Superior temporal gyrus (tissue), 1 donor: Measurements from ENCODE around the gene ODAD4.
"Not testable (repeated sequence)": the region's sequence is repeated elsewhere in the genome, so short reads cannot be mapped to it uniquely, and the experiment has no call there.

Experiments used
- DNase-seq: peaks from one replicate; pipeline ENCODE4 v3.0.0-alpha.2; 2016; ENCODE audit errors: extremely low spot score

The ODAD4 gene

GRCh38 chr17:42000413-42001133, 70.2 kb downstream of the ODAD4 start:
- DNase-seq = no peak

- DNase-seq = no peak
Measured at GRCh38 chr17:42001729-42002128, 71.3 kb downstream of the ODAD4 start.

GRCh38 chr17:42002175-42002791, 71.9 kb downstream of the ODAD4 start:
- no peak for DNase-seq

DNA sequence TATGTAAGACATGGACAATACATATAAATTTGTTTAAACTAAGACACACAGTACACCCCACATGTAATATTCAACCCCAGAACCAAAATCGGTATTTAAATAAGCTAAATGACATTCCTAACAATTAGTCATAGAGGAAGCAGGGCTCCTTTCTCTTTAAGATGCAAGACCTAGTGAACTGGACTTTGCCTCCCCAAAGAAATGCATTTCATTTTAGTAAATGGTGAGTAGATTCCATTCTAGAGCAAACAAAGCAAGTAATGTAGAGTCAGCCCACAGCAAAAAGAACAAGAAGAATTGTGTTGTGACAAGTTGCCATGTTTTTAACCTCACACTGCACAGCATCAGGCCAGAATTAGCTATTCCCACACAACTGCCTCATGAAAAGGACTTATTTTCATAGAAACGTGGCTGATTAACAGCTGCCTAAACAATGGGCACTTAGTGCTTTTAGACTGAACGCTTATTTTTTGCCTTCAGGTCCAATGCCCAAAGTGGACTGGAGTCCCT, 72.4 kb downstream of the ODAD4 start:
- DNase-seq = peak; percentile 80

GRCh38 chr17:42005166-42005565, 74.7 kb downstream of the ODAD4 start:
- peak; percentile 47 for DNase-seq

DNA sequence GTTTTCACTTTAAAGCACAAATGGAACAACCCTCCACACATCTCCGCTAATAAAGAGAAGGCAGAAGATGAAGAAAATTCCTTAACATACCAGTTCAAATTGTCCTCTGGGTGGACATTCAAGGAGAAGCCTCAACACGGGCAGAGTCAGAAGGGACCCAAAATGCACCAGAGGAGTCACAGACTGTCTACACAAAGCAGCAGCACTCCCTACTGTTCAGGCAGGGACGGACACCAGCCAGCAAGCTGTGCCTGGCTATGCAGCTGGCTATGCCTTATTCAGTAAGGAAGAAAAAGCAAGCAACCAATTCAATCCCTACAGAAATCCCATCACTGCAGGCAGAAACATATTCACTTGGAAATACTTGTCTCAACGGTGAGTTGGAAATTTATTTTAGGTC, 78.8 kb downstream of the ODAD4 start:
- DNase-seq = peak; percentile 87

DNA sequence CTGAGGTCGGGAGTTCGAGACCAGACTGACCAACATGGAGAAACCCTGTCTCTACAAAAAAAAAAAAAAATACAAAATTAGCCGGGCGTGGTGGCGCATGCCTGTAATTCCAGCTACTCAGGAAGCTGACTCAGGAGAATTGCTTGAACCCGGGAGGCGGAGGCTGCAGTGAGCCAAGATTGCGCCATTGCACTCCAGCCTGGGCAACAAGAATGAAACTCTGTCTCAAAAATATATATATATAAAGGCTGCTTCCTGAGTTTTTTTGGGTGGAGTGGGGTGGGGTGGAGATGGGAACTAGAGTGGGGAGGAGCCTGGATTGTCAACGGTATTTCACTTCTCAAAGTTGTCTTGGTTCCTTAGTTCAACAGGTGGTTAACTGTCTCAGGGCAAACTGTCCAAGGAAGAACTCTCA, 79.9 kb downstream of the ODAD4 start:
- not testable (repeated sequence) for DNase-seq

DNA sequence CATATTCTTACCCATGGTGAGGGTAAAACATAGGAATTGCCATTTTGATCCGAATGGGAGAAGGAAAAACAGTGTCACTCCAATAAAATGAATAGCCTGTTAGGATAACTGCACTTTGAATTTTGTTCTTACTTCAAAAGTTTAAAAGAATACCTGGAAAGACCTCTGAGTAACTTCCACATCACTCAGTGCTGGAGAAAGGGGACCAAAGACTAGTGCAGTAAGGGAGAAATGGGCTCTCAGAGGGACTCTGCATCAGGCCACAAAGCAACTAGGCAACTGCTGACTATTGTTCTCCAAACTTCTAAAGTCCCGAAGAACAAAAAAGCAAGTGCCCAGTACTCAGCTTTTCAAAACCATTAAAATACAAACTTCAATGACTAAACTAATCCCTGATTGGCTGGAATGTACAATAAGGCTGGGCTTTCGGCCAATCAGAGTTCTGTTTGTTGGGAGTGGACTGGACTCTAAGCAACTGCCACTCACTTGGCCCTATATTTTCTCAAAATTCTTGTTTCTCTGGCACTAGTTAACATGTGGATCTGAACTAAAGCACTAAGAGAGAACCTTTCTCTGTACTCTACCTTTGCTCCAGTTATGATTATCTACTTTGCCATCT, 80.6 kb downstream of the ODAD4 start:
- DNase-seq = peak; percentile 45

- not testable (repeated sequence) for DNase-seq
Measured at GRCh38 chr17:42012363-42012762, 81.9 kb downstream of the ODAD4 start.

DNA sequence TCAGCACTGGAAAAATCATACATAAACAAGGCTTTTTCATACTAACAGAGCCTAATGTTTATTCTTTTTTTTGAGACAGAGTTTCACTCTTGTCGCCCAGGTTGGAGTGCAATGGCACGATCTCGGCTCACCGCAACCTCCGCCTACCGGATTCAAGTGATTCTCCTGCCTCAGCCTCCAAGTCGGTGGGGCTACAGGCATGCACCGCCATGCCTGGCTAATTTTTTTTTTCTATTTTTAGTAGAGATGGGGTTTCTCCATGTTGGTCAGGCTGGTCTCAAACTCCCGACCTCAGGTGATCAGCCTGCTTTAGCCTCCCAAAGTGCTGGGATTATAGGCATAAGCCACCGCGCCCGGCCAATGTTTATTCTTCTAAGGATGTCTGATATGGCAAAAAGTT, 83.3 kb downstream of the ODAD4 start:
- not testable (repeated sequence) for DNase-seq
